ENCODE data around the gene TP63.

DNA sequence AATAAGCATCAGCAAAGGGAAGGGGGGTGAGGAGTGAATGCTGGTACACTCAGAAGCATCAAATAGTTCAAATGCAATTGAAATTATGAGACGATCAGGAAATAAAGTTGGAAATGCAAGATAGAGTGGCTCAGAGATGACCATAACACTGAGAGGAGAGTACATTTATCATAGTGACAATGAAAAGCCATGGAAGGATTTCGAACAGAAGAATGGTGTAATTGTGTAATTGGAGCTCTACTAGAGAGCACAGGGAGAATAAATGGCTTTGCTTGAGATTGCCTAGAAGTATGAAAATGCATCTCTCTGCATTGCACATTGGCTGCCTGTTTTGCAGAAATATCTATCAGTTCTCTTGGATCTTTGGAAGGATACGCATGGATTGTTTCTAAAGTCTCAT is 163.3 kb downstream of the TP63 start:
- TF ChIP-seq POLR2A (IDR thresholded peaks at IDR 0.05), result no peak
- TF ChIP-seq, protein P1, sequence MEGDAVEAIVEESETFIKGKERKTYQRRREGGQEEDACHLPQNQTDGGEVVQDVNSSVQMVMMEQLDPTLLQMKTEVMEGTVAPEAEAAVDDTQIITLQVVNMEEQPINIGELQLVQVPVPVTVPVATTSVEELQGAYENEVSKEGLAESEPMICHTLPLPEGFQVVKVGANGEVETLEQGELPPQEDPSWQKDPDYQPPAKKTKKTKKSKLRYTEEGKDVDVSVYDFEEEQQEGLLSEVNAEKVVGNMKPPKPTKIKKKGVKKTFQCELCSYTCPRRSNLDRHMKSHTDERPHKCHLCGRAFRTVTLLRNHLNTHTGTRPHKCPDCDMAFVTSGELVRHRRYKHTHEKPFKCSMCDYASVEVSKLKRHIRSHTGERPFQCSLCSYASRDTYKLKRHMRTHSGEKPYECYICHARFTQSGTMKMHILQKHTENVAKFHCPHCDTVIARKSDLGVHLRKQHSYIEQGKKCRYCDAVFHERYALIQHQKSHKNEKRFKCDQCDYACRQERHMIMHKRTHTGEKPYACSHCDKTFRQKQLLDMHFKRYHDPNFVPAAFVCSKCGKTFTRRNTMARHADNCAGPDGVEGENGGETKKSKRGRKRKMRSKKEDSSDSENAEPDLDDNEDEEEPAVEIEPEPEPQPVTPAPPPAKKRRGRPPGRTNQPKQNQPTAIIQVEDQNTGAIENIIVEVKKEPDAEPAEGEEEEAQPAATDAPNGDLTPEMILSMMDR (IDR thresholded peaks at IDR 0.05), result no peak

Data from adrenal gland (tissue), 5 donors.